Uterus (tissue), 4 donors: ENCODE results near the gene CDK15. TPM values are rescaled to one million over a fixed set of nuclear protein-coding genes. Genes with fewer than 3 reads are reported as not detected.
A peak's percentile ranks its signal among the peaks of the same experiment; 100 is the strongest.

ENCODE experiments used
- DNase-seq, 2 donors: peaks; one replicate each; pipeline ENCODE4 v3.0.0-alpha.2; 2019 to 2020
- H3K27ac ChIP-seq, 2 donors: fragments of 200-600 bp; sonication (generic); 1 replicate in 1 of 2; 2 replicates in 1 of 2; pipeline ENCODE4 v1.5.1; 2016 to 2018
- H3K27me3 ChIP-seq, 2 donors: fragments of 200-600 bp; sonication (generic); one replicate each; pipeline ENCODE4 v1.5.1; 2018 to 2019; ENCODE audit warnings: control low read depth in 1 of 2
- H3K36me3 ChIP-seq, 2 donors: fragments of 200-600 bp; sonication (generic); one replicate each; pipeline ENCODE4 v1.5.1; 2019; ENCODE audit warnings: control low read depth in 1 of 2
- H3K4me1 ChIP-seq, 2 donors: fragments of 200-600 bp; sonication (generic); one replicate each; pipeline ENCODE4 v1.5.1; 2018 to 2019; ENCODE audit warnings: control low read depth in 1 of 2
- H3K4me3 ChIP-seq, 2 donors: fragments of 200-600 bp; sonication (generic); 1 replicate in 1 of 2; 2 replicates in 1 of 2; pipeline ENCODE4 v1.5.1; 2018 to 2019; ENCODE audit warnings: mild to moderate bottlenecking in 1 of 2
- H3K9me3 ChIP-seq, 2 donors: fragments of 200-600 bp; sonication (generic); one replicate each; pipeline ENCODE4 v1.5.1; 2019; ENCODE audit warnings: control low read depth in 1 of 2
- POLR2A ChIP-seq, 2 donors: fragments of 450-650 bp; IDR thresholded peaks; one replicate each; pipeline ENCODE4 v1.6.1; 2016; ENCODE audit warnings: antibody characterized with exemption in 2 of 2, mild to moderate bottlenecking in 1 of 2, moderate library complexity in 1 of 2
- intact Hi-C: fragments of 100-400 bp; cut with DNase I; formaldehyde crosslinking; loops from one replicate; pipeline ENCODE4 v1.15.1; 2023; ENCODE audit warnings: low total_unique reads
- total RNA-seq, 4 donors: library from RNA; depleted of rRNA in 3 of 4; stranded (reverse); fragments of >200 nt in 3 of 4; gene quantifications; one replicate each; pipeline versions ENCODE4 v1.1.0 to v1.2.4, GENCODE V29; 2014 to 2023
- TF ChIP-seq, protein P1 (sequence below), 4 experiments: fragments of 200-600 bp in 2 of 4; fragments of 450-650 bp in 2 of 4; sonication (generic) in 2 of 4; IDR thresholded peaks; one replicate each; pipeline ENCODE4 v1.5.1; 2016 to 2019; ENCODE audit warnings: antibody characterized with exemption in 4 of 4, mild to moderate bottlenecking in 2 of 4, moderate library complexity in 1 of 4
- donor health status: DM: yes; HTN: yes; CAD: no.

CDK15 gene
- total RNA-seq, 4 donors from 2014 or later = 0.55 to 6.9 (median 0.88) TPM; not detected in 1

DNA sequence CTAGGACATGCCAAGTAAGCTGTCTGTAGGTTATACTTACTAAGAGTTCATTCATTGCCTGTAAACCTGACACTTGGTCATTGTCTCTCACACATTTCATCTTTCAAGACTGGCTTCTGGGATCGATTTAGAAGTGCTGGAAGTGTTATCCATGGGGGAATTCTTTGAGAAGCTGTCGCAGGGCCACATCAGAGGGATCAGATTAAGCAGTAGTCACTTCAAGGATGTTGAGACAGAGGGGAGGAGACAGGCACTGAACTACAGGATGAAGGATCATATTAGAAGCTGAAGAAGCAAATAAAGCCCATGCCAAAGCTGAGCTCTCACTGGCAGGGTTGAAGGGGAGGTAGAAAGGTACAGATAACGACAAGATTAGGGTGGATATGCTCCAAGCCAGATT lies 49.0 kb downstream of the CDK15 start:
- no peak for TF ChIP-seq POLR2A (IDR thresholded peaks at IDR 0.05)
- TF ChIP-seq, protein P1, sequence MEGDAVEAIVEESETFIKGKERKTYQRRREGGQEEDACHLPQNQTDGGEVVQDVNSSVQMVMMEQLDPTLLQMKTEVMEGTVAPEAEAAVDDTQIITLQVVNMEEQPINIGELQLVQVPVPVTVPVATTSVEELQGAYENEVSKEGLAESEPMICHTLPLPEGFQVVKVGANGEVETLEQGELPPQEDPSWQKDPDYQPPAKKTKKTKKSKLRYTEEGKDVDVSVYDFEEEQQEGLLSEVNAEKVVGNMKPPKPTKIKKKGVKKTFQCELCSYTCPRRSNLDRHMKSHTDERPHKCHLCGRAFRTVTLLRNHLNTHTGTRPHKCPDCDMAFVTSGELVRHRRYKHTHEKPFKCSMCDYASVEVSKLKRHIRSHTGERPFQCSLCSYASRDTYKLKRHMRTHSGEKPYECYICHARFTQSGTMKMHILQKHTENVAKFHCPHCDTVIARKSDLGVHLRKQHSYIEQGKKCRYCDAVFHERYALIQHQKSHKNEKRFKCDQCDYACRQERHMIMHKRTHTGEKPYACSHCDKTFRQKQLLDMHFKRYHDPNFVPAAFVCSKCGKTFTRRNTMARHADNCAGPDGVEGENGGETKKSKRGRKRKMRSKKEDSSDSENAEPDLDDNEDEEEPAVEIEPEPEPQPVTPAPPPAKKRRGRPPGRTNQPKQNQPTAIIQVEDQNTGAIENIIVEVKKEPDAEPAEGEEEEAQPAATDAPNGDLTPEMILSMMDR (IDR thresholded peaks at IDR 0.05) = no peak
- intact Hi-C loops = no loop called here

GRCh38 chr2:201857326-201857725 lies 51.0 kb downstream of the CDK15 start:
- TF ChIP-seq POLR2A (IDR thresholded peaks at IDR 0.05) = no peak
- TF ChIP-seq, protein P1 (IDR thresholded peaks at IDR 0.05) = no peak
- DNase-seq = no peak
- intact Hi-C loops = no loop called here
- H3K27ac ChIP-seq = no peak overlapping the region
- H3K9me3 ChIP-seq = no peaks in the 10 kb centered on the region
- H3K4me1 ChIP-seq = no peaks in the 10 kb centered on the region
- no peaks in the 10 kb centered on the region for H3K36me3 ChIP-seq
- no peak overlapping the region for H3K4me3 ChIP-seq
- H3K27me3 ChIP-seq = no peaks in the 10 kb centered on the region

More for the DNA sequence above, 49.0 kb downstream of the CDK15 start:
- Histone ChIP-seq H3K27ac (no peak overlapping the region), H3K27me3 (no peaks in the 10 kb centered on the region), H3K4me1 (no peaks in the 10 kb centered on the region), H3K4me3 (no peak overlapping the region), H3K9me3 (no peaks in the 10 kb centered on the region), H3K36me3 (no peaks in the 10 kb centered on the region)
- DNase-seq = no peak

DNA sequence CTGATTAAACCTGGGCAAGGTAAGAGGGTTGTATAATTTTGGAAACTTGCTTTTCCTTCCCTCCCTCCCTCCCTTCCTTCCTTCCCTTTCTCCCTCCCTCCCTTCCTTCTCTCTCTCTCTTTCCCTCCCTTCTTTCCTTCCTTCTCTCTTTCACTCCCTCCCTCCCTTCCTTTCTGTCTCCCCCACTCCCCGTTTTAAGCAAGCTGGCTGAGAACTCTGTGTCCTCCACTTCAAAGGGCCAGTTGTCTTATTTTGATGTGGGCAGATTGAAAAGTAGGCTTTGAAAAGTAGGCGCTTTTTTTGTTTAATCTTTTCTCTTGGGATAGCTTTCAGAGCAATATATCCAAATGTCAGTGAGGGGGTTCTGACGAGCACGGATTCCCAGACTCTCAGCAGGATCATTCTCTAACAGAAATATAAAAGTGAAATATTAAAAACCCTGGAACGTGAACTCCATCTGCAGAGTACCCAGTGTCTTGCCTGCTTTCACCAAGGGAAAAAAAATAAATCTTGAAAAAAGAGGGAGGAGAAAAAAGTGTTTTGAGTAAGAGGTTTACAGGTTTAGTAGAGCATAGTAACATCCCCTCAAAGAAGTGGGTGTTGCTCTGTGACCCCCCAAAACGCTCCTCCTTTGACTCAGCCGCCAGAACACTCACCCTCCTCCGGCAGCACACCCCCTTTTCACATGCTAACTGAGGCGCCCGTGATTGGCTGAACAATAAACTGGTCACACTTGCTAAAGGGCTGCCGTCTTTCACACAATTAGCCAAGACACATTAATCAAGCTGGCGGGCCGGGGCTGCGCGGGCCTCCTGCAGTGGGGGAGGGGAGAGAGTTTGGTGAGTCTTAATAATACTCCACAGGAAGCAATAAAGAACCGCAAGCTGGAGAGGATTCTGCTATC lies 52.2 kb downstream of the CDK15 start:
- TF ChIP-seq, protein P1 (IDR thresholded peaks at IDR 0.05) = no peak
- TF ChIP-seq POLR2A (IDR thresholded peaks at IDR 0.05) = no peak
- no peaks in the 10 kb centered on the region for H3K27me3 ChIP-seq
- DNase-seq = peak; percentile 58 to 67
- peak overlapping the region in 1 of 2 donors; percentile 18 for H3K4me3 ChIP-seq
- no peaks in the 10 kb centered on the region for H3K9me3 ChIP-seq
- no peaks in the 10 kb centered on the region for H3K4me1 ChIP-seq
- intact Hi-C loops = no loop called here
- no peaks in the 10 kb centered on the region for H3K36me3 ChIP-seq
- peak overlapping the region; percentile 22 to 48 for H3K27ac ChIP-seq

DNA sequence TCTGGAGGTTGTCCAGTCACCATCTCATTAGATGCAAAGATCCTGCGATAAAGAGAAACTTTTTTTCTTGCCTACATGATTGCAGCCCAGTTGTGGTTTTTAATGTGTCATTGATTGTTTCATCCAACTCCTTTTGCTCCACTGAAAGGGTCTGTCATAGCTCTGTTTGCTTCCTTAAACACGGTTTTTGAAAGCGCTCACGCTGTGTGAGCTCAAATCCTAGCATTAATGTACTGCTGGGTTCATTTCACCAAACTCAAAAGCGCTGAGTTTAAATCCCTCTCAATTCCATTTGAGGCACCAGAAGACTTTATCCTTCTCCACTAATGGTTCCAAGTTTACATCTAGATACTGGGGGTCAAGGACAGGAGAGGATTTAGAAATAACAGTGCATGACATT lies 53.6 kb downstream of the CDK15 start:
- no peaks in the 10 kb centered on the region for H3K27me3 ChIP-seq
- no peaks in the 10 kb centered on the region for H3K9me3 ChIP-seq
- TF ChIP-seq POLR2A (IDR thresholded peaks at IDR 0.05) = no peak
- TF ChIP-seq, protein P1 (IDR thresholded peaks at IDR 0.05) = no peak
- no peak for DNase-seq
- no peaks in the 10 kb centered on the region for H3K36me3 ChIP-seq
- no peak overlapping the region for H3K27ac ChIP-seq
- intact Hi-C loops = loop anchor here (2.0 kb wide), 1 partner anchor 319 kb away; no protein-coding TSS in a partner anchor
- no peak overlapping the region for H3K4me3 ChIP-seq
- H3K4me1 ChIP-seq = no peaks in the 10 kb centered on the region

DNA sequence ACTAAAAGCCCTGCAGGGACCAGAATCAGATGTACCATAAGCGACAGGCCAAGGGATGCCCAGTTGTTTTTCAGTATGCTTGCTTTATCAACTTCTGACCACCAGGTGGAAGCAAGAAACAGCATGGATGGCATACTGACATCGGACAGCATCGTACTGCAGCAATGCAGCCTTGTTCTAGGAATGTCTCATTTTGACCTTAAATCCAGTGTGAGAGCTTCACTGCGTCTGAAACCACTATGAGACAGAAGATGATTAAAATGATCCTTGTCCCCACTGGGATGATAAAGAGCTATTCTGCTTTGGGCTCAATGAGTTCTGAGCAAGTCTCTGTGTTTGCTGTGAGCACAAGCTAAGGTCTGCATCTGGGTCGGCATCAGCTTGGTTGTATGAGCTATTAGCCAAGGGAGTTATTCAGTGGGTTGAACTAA lies 54.3 kb downstream of the CDK15 start:
- peak; percentile 32 to 60 for DNase-seq
- H3K27ac ChIP-seq = no peak overlapping the region
- no peaks in the 10 kb centered on the region for H3K9me3 ChIP-seq

More for the DNA sequence above, 54.3 kb downstream of the CDK15 start:
- TF ChIP-seq POLR2A (IDR thresholded peaks at IDR 0.05) = no peak
- TF ChIP-seq, protein P1 (IDR thresholded peaks at IDR 0.05) = peak; percentile 80 to 85 (median 83)
- intact Hi-C loops = loop anchor here (2.0 kb wide), 1 partner anchor 318 kb away; no protein-coding TSS in a partner anchor
- no peak overlapping the region for H3K4me3 ChIP-seq
- H3K36me3 ChIP-seq = no peaks in the 10 kb centered on the region
- H3K27me3 ChIP-seq = no peaks in the 10 kb centered on the region
- H3K4me1 ChIP-seq = no peaks in the 10 kb centered on the region
